Transverse colon (tissue), 4 donors: ENCODE measurements around the gene SLC29A1. TPM values are rescaled to one million over a fixed set of nuclear protein-coding genes. Genes with fewer than 3 reads are reported as not detected.

ENCODE experiments used
- DNase-seq: peaks from one replicate; pipeline ENCODE4 v3.0.0-alpha.2; 2019
- H3K27ac ChIP-seq, 4 donors: fragments of 200-600 bp; sonication (generic); 2 replicates each; pipeline ENCODE4 v1.5.1; 2016 to 2018; ENCODE audit warnings: inconsistent platforms in 4 of 4
- H3K27me3 ChIP-seq: fragments of 200-600 bp; sonication (generic); 2 replicates; pipeline ENCODE4 v1.5.1; 2017; ENCODE audit warnings: inconsistent platforms
- H3K36me3 ChIP-seq, 4 donors: fragments of 200-600 bp; sonication (generic); 2 replicates each; pipeline ENCODE4 v1.5.1; 2017 to 2019; ENCODE audit warnings: inconsistent platforms in 4 of 4
- H3K4me1 ChIP-seq, 4 donors: fragments of 200-600 bp; sonication (generic); 2 replicates each; pipeline ENCODE4 v1.5.1; 2017 to 2020; ENCODE audit warnings: inconsistent platforms in 4 of 4
- H3K4me3 ChIP-seq, 4 donors: fragments of 200-600 bp; sonication (generic); 1 replicate in 1 of 4; 2 replicates in 3 of 4; pipeline versions ENCODE4 v1.5.1 to v1.6.1; 2017 to 2019; ENCODE audit warnings: inconsistent platforms in 4 of 4
- H3K9me3 ChIP-seq, 2 donors: fragments of 200-600 bp; sonication (generic); 2 replicates each; pipeline ENCODE4 v1.5.1; 2017 to 2019; ENCODE audit warnings: inconsistent platforms in 2 of 2
- CTCF ChIP-seq, 5 experiments: fragments of 200-600 bp in 3 of 5; fragments of 450-650 bp in 2 of 5; sonication (generic) in 3 of 5; IDR thresholded peaks; 1 replicate in 2 of 5; 2 replicates in 3 of 5; pipeline ENCODE4 v1.5.1; 2016 to 2017; ENCODE audit warnings: antibody characterized with exemption in 5 of 5, inconsistent platforms in 3 of 5, mild to moderate bottlenecking in 2 of 5, moderate library complexity in 1 of 5
- EP300 ChIP-seq: sonication (generic); formaldehyde crosslinking; IDR thresholded peaks from one replicate; pipeline ENCODE4 v1.6.1; 2017; ENCODE audit warnings: antibody characterized with exemption, low read depth
- POLR2A ChIP-seq: fragments of 450-650 bp; IDR thresholded peaks from one replicate; pipeline ENCODE4 v1.6.1; 2016; ENCODE audit warnings: antibody characterized with exemption, mild to moderate bottlenecking, moderate library complexity
- POLR2AphosphoS5 ChIP-seq, 3 donors: sonication (generic); formaldehyde crosslinking; IDR thresholded peaks; one replicate each; pipeline ENCODE4 v1.6.1; 2016; ENCODE audit warnings: antibody characterized with exemption in 3 of 3
- WGBS, 2 donors: methylation state at CpG; one replicate each; pipeline ENCODE4 v1.1.5; 2018; ENCODE audit warnings: low coverage in 1 of 2; 5-methylcytosine and 5-hydroxymethylcytosine counted together
- in situ Hi-C, 4 donors: fragments of 200-750 bp; cut with MboI; loops; one replicate each; pipeline versions ENCODE4 v1.15.0 to v1.15.1; 2017; ENCODE audit warnings: low sequenced_read_pairs in 3 of 4, low pct_ligation_motif_present in 1 of 4, low pct_unique_long_range_greater_than_20kb in 1 of 4
- intact Hi-C: fragments of 100-400 bp; cut with DNase I; formaldehyde crosslinking; loops from one replicate; pipeline ENCODE4 v1.15.1; 2023; ENCODE audit warnings: low total_unique reads
- total RNA-seq, 4 donors: library from RNA; depleted of rRNA; stranded (reverse); fragments of >200 nt; gene quantifications; one replicate each; pipeline ENCODE4 v1.1.0, GENCODE V29; 2016

The SLC29A1 gene
- total RNA-seq, 4 donors from 2014 or later, result 25.1 to 45.2 (median 35.6) TPM

DNA sequence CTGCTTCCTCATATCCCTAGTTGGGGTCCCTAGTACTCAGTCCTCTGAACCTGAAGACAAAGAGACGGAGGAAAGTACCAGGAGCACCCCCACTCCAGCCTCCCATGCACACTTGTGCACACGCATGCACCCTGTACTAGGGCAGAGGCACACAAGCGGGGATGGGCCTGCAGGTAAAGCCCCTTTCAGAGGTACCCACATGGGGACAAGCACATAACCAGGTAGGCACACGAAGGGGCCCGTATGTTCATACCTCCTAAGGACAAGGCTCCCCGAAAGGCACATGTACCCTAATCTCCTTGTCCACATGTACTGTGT lies 48.0 kb downstream of the SLC29A1 start:
- Histone ChIP-seq H3K36me3 (no peaks in the 10 kb centered on the region), H3K27me3 (peaks cover 81% of the 10 kb centered on the region), H3K9me3 (no peaks in the 10 kb centered on the region), H3K27ac (no peak overlapping the region), H3K4me3 (no peak overlapping the region), H3K4me1 (peaks cover 0 to 17% (median 13%) of the 10 kb centered on the region in 4 donors)
- in situ Hi-C loops (no loop called here), intact Hi-C loops (loop anchor here (10.0 kb wide), 1 partner anchor 63 kb away; no protein-coding TSS in a partner anchor)
- 82% methylated on average over 6 of the region's 6 CpGs; no CpG with 5 or more reads in 1 of the 2 donors for WGBS, 2 donors
- no peak for DNase-seq
- TF ChIP-seq POLR2AphosphoS5 (IDR thresholded peaks at IDR 0.05), result no peak

- Histone ChIP-seq H3K27ac (no peak overlapping the region), H3K4me1 (peaks cover 0 to 18% (median 14%) of the 10 kb centered on the region in 4 donors), H3K9me3 (no peaks in the 10 kb centered on the region), H3K36me3 (no peaks in the 10 kb centered on the region), H3K27me3 (peaks cover 86% of the 10 kb centered on the region), H3K4me3 (no peak overlapping the region)
- in situ Hi-C loops, result no loop called here
- 44 to 64% methylated on average over 2 to 3 of the region's 3 CpGs for WGBS, 2 donors
- intact Hi-C loops, result loop anchor here (10.0 kb wide), 1 partner anchor 63 kb away; no protein-coding TSS in a partner anchor
- TF ChIP-seq POLR2AphosphoS5 (IDR thresholded peaks at IDR 0.05) (no peak), POLR2A (no peak), EP300 (no peak), CTCF (IDR thresholded peaks at IDR 0.05) (no peak)
- no peak for DNase-seq
These were observed 48.5 kb downstream of the SLC29A1 start for GRCh38 chr6:44271914-44272313.

GRCh38 chr6:44272529-44272928 lies 49.1 kb downstream of the SLC29A1 start:
- Histone ChIP-seq H3K27me3 (peaks cover 92% of the 10 kb centered on the region), H3K4me1 (peaks cover 0 to 18% (median 14%) of the 10 kb centered on the region in 4 donors), H3K9me3 (no peaks in the 10 kb centered on the region), H3K36me3 (no peaks in the 10 kb centered on the region), H3K4me3 (no peak overlapping the region), H3K27ac (no peak overlapping the region)
- TF ChIP-seq POLR2A (no peak), EP300 (no peak), POLR2AphosphoS5 (IDR thresholded peaks at IDR 0.05) (no peak), CTCF (IDR thresholded peaks at IDR 0.05) (no peak)
- 60 to 88% methylated on average over 1 to 3 of the region's 3 CpGs for WGBS, 2 donors
- DNase-seq, result no peak
- intact Hi-C loops, result loop anchor here (10.0 kb wide), 1 partner anchor 62 kb away; no protein-coding TSS in a partner anchor
- in situ Hi-C loops, result no loop called here

GRCh38 chr6:44272999-44273566 lies 49.7 kb downstream of the SLC29A1 start:
- WGBS, 2 donors, result 81% methylated on average over 23 of the region's 23 CpGs; no CpG with 5 or more reads in 1 of the 2 donors
- Histone ChIP-seq H3K27me3 (peaks cover 98% of the 10 kb centered on the region), H3K36me3 (no peaks in the 10 kb centered on the region), H3K27ac (no peak overlapping the region), H3K4me1 (peaks cover 0 to 18% (median 14%) of the 10 kb centered on the region in 4 donors), H3K9me3 (no peaks in the 10 kb centered on the region), H3K4me3 (no peak overlapping the region)
- in situ Hi-C loops (no loop called here), intact Hi-C loops (loop anchor here (10.0 kb wide), 1 partner anchor 62 kb away; no protein-coding TSS in a partner anchor)
- TF ChIP-seq EP300, result no peak
- no peak for TF ChIP-seq POLR2AphosphoS5 (IDR thresholded peaks at IDR 0.05)
- TF ChIP-seq POLR2A, result no peak
- no peak for TF ChIP-seq CTCF (IDR thresholded peaks at IDR 0.05)
- no peak for DNase-seq
